Loucy (cell line): ENCODE measurements around the gene ZFAND3.

Experiments used
- H2AFZ ChIP-seq: fragments of 200-600 bp; sonication (generic); 2 replicates; pipeline ENCODE4 v1.6.0; 2016; ENCODE audit warnings: antibody characterized with exemption, mild to moderate bottlenecking, low read length, moderate library complexity
- H3F3A ChIP-seq: fragments of 200-600 bp; 2 replicates; pipeline ENCODE4 v1.6.0; 2016; ENCODE audit warnings: antibody characterized with exemption, low read depth, mild to moderate bottlenecking
- H3K27me3 ChIP-seq: fragments of 200-600 bp; sonication (generic); 2 replicates; pipeline ENCODE4 v1.6.1; 2014; ENCODE audit warnings: low read length, mild to moderate bottlenecking; ENCODE audit not compliant: insufficient read depth, poor library complexity, severe bottlenecking
- H3K36me3 ChIP-seq: fragments of 200-600 bp; sonication (generic); 2 replicates; pipeline ENCODE4 v1.6.1; 2016; ENCODE audit warnings: low read length; ENCODE audit not compliant: insufficient read depth
- H3K4me1 ChIP-seq: fragments of 200-600 bp; sonication (generic); 2 replicates; pipeline ENCODE4 v1.5.1; 2014; ENCODE audit warnings: low read length, mild to moderate bottlenecking; ENCODE audit not compliant: insufficient read depth, poor library complexity, severe bottlenecking
- H3K4me2 ChIP-seq: fragments of 200-600 bp; sonication (generic); 2 replicates; pipeline ENCODE4 v1.6.0; 2014; ENCODE audit warnings: antibody characterized with exemption, low read length, low read depth, mild to moderate bottlenecking; ENCODE audit not compliant: poor library complexity, severe bottlenecking
- H3K4me3 ChIP-seq: fragments of 200-600 bp; sonication (generic); 2 replicates; pipeline ENCODE4 v1.5.1; 2014; ENCODE audit warnings: low read length, mild to moderate bottlenecking, mixed read lengths; ENCODE audit not compliant: poor library complexity, severe bottlenecking
- H3K79me2 ChIP-seq: fragments of 200-600 bp; sonication (generic); 2 replicates; pipeline ENCODE4 v1.6.1; 2014; ENCODE audit warnings: low read length; ENCODE audit not compliant: insufficient read depth
- H3K9ac ChIP-seq: fragments of 200-600 bp; sonication (generic); 2 replicates; pipeline ENCODE4 v1.6.0; 2014; ENCODE audit warnings: mild to moderate bottlenecking, low read depth, low read length, moderate library complexity; ENCODE audit not compliant: poor library complexity, severe bottlenecking
- H3K9me2 ChIP-seq: fragments of 200-600 bp; sonication (generic); replicated peaks from 2 replicates; pipeline ENCODE4 v1.6.1; 2016; ENCODE audit warnings: low read depth, low read length, mixed read lengths
- H3K9me3 ChIP-seq: fragments of 200-600 bp; sonication (generic); 2 replicates; pipeline ENCODE4 v1.6.1; 2014; ENCODE audit warnings: mild to moderate bottlenecking, antibody characterized with exemption, low read length, low read depth; ENCODE audit not compliant: insufficient read depth
- H4K20me1 ChIP-seq: fragments of 200-600 bp; sonication (generic); 2 replicates; pipeline ENCODE4 v1.6.0; 2014; ENCODE audit warnings: antibody characterized with exemption, low read length, mild to moderate bottlenecking; ENCODE audit not compliant: insufficient read depth, poor library complexity, severe bottlenecking
- CTCF ChIP-seq: fragments of 200-600 bp; sonication (generic); conservative IDR thresholded peaks from 2 replicates; pipeline ENCODE4 v1.5.1; 2014; ENCODE audit warnings: mild to moderate bottlenecking, antibody characterized with exemption, low read length
- EZH2phosphoT487 ChIP-seq: fragments of 200-600 bp; IDR thresholded peaks from 2 replicates; pipeline ENCODE4 v1.6.1; 2018; ENCODE audit warnings: antibody characterized with exemption, mild to moderate bottlenecking, moderate library complexity, borderline replicate concordance

ZFAND3 gene

GRCh38 chr6:37831457-37831856 is 11.9 kb downstream of the ZFAND3 start:
- H4K20me1 ChIP-seq: peaks cover 78% of the 10 kb centered on the region

GRCh38 chr6:37835923-37836322 is 16.4 kb downstream of the ZFAND3 start:
- H3K36me3 ChIP-seq: peaks cover 26% of the 10 kb centered on the region; the same call in 1 of the 2 replicates
- H3K9ac ChIP-seq: no peak overlapping the region
- peaks cover 99% of the 10 kb centered on the region for H3K79me2 ChIP-seq

More at GRCh38 chr6:37831457-37831856, 11.9 kb downstream of the ZFAND3 start:
- TF ChIP-seq EZH2phosphoT487 (no peak), CTCF (no peak)
- Histone ChIP-seq H3K9me2 (no peaks in the 10 kb centered on the region), H3K9ac (no peak overlapping the region), H3K4me3 (no peak overlapping the region), H3K9me3 (peaks cover 6% of the 10 kb centered on the region; the same call in 1 of the 2 replicates), H2AFZ (no peak overlapping the region), H3K27me3 (no peaks in the 10 kb centered on the region), H3K4me2 (peak overlapping the region; percentile 100), H3K36me3 (peaks cover 18% of the 10 kb centered on the region; the same call in 1 of the 2 replicates), H3K4me1 (peaks cover 55% of the 10 kb centered on the region), H3K79me2 (peaks cover 100% of the 10 kb centered on the region), H3F3A (peaks cover 8% of the 10 kb centered on the region; the same call in 1 of the 2 replicates)

GRCh38 chr6:37838219-37838921 is 18.8 kb downstream of the ZFAND3 start:
- no peak overlapping the region for H2AFZ ChIP-seq
- no peak overlapping the region for H3K4me2 ChIP-seq
- H3K79me2 ChIP-seq: peaks cover 99% of the 10 kb centered on the region
- peaks cover 69% of the 10 kb centered on the region for H4K20me1 ChIP-seq
- H3K4me1 ChIP-seq: peaks cover under 1% of the 10 kb centered on the region
- H3K4me3 ChIP-seq: no peak overlapping the region
- H3K9ac ChIP-seq: no peak overlapping the region
- H3K9me3 ChIP-seq: peaks cover 6% of the 10 kb centered on the region; the same call in 1 of the 2 replicates
- peaks cover 24% of the 10 kb centered on the region; the same call in 1 of the 2 replicates for H3K36me3 ChIP-seq
- no peaks in the 10 kb centered on the region for H3K9me2 ChIP-seq
- H3K27me3 ChIP-seq: no peaks in the 10 kb centered on the region
- 0 out of 2 replicates have a peak, but pooled peaks cover under 1% of the 10 kb centered on the region for H3F3A ChIP-seq
- no peak for TF ChIP-seq CTCF
- no peak for TF ChIP-seq EZH2phosphoT487

More at GRCh38 chr6:37835923-37836322, 16.4 kb downstream of the ZFAND3 start:
- Histone ChIP-seq H4K20me1 (peaks cover 66% of the 10 kb centered on the region), H3F3A (no peaks in the 10 kb centered on the region), H3K27me3 (no peaks in the 10 kb centered on the region), H3K4me3 (no peak overlapping the region), H3K9me3 (peaks cover 6% of the 10 kb centered on the region; the same call in 1 of the 2 replicates), H3K9me2 (no peaks in the 10 kb centered on the region), H2AFZ (no peak overlapping the region), H3K4me1 (peaks cover 12% of the 10 kb centered on the region), H3K4me2 (no peak overlapping the region)
- TF ChIP-seq CTCF (no peak), EZH2phosphoT487 (no peak)
